Activated CD4-positive, alpha-beta T cell treated with anti-CD3 and anti-CD28 coated beads, Interleukin-2, amount 10 ng/mL, durations not matched to agents 7 days and 5 days (primary cell): ENCODE results near the gene PCIF1. TPM values are rescaled to one million over a fixed set of nuclear protein-coding genes. Genes with fewer than 3 reads are reported as not detected.
"Not testable (repeated sequence)": the region's sequence is repeated elsewhere in the genome, so short reads cannot be mapped to it uniquely, and the experiment has no call there.

ENCODE experiments used
- CTCF ChIA-PET: fragments of 350-600 bp; sonication (Branson Sonifier 250); formaldehyde crosslinking; loops from one replicate; lab custom pipeline; 2021; ENCODE audit warnings: antibody characterized with exemption; lab: Charles Lee
- POLR2A ChIA-PET: fragments of 350-600 bp; sonication (Branson Sonifier 250); formaldehyde crosslinking; loops from one replicate; lab custom pipeline; 2021; ENCODE audit warnings: antibody characterized with exemption; lab: Charles Lee
- DNase-seq: peaks from one replicate; pipeline ENCODE4 v3.0.0-alpha.2; 2020
- H3K27ac Mint-ChIP-seq: one replicate; pipeline ENCODE4 v1.8.0; 2021; ENCODE audit warnings: mild to moderate bottlenecking, moderate library complexity, mixed read lengths
- H3K27me3 Mint-ChIP-seq: one replicate; pipeline ENCODE4 v1.8.0; 2021; ENCODE audit warnings: mixed read lengths
- H3K36me3 Mint-ChIP-seq: one replicate; pipeline ENCODE4 v1.8.0; 2021; ENCODE audit warnings: low read depth, mixed read lengths
- H3K4me1 Mint-ChIP-seq: one replicate; pipeline ENCODE4 v1.8.0; 2021; ENCODE audit warnings: mixed read lengths
- H3K4me3 Mint-ChIP-seq: one replicate; pipeline ENCODE4 v1.8.0; 2021; ENCODE audit warnings: mild to moderate bottlenecking, moderate library complexity, mixed read lengths
- H3K9me3 Mint-ChIP-seq: one replicate; pipeline ENCODE4 v1.8.0; 2021; ENCODE audit warnings: mixed read lengths
- total RNA-seq, 2 experiments: library from RNA; stranded (reverse); gene quantifications; one replicate each; pipeline ENCODE4 v1.2.3, GENCODE V29; 2021

Gene PCIF1
- total RNA-seq, 2 experiments from 2014 or later = 44.0 to 44.6 TPM

- no peak for DNase-seq
- Mint-ChIP-seq H3K4me3 (no peak overlapping the region), H3K4me1 (peaks cover 31% of the 10 kb centered on the region), H3K27ac (no peak overlapping the region), H3K9me3 (no peaks in the 10 kb centered on the region), H3K27me3 (no peaks in the 10 kb centered on the region), H3K36me3 (peaks cover 8% of the 10 kb centered on the region)
- ChIA-PET CTCF (interaction anchor here (0.7 kb wide), 1 partner anchor 75 kb away, joined by 3 read pairs; no protein-coding TSS in a partner anchor), POLR2A (no interaction called here)
Observed at GRCh38 chr20:45894797-45895196, 39.7 kb upstream of the PCIF1 start.

- DNase-seq = no peak
- no peaks in the 10 kb centered on the region for H3K9me3 Mint-ChIP-seq
- no peak overlapping the region for H3K27ac Mint-ChIP-seq
- ChIA-PET POLR2A (no interaction called here), CTCF (interaction anchor here (0.7 to 2.5 kb wide), 6 partner anchors 8 to 63 kb away, joined by 3 to 7 read pairs (median 3); partner anchors contain the start of gene SNX21)
- H3K4me3 Mint-ChIP-seq = no peak overlapping the region
- H3K36me3 Mint-ChIP-seq = peaks cover 8% of the 10 kb centered on the region
- H3K4me1 Mint-ChIP-seq = peaks cover 21% of the 10 kb centered on the region
- H3K27me3 Mint-ChIP-seq = no peaks in the 10 kb centered on the region
Observed at GRCh38 chr20:45896641-45897161, 37.8 kb upstream of the PCIF1 start.

GRCh38 chr20:45897289-45897688 is 37.2 kb upstream of the PCIF1 start:
- H3K4me1 Mint-ChIP-seq = peaks cover 15% of the 10 kb centered on the region
- no peaks in the 10 kb centered on the region for H3K9me3 Mint-ChIP-seq
- no peak overlapping the region for H3K4me3 Mint-ChIP-seq
- no peak overlapping the region for H3K27ac Mint-ChIP-seq
- DNase-seq = no peak
- ChIA-PET CTCF (interaction anchor here (0.6 to 2.5 kb wide), 5 partner anchors 9 to 86 kb away, joined by 3 to 7 read pairs (median 3); no protein-coding TSS in a partner anchor), POLR2A (no interaction called here)
- H3K36me3 Mint-ChIP-seq = peaks cover 8% of the 10 kb centered on the region
- H3K27me3 Mint-ChIP-seq = no peaks in the 10 kb centered on the region

- Mint-ChIP-seq H3K36me3 (peaks cover 8% of the 10 kb centered on the region), H3K27me3 (no peaks in the 10 kb centered on the region), H3K9me3 (no peaks in the 10 kb centered on the region), H3K4me1 (peaks cover 11% of the 10 kb centered on the region), H3K4me3 (no peak overlapping the region), H3K27ac (no peak overlapping the region)
- ChIA-PET POLR2A (no interaction called here), CTCF (interaction anchor here (0.6 to 2.5 kb wide), 5 partner anchors 8 to 86 kb away, joined by 3 to 7 read pairs (median 5); no protein-coding TSS in a partner anchor)
- no peak for DNase-seq
Observed at GRCh38 chr20:45897692-45898091, 36.8 kb upstream of the PCIF1 start.

GRCh38 chr20:45898285-45898684 is 36.2 kb upstream of the PCIF1 start:
- no peaks in the 10 kb centered on the region for H3K9me3 Mint-ChIP-seq
- no peak overlapping the region for H3K4me3 Mint-ChIP-seq
- no peak overlapping the region for H3K27ac Mint-ChIP-seq
- peaks cover 7% of the 10 kb centered on the region for H3K4me1 Mint-ChIP-seq
- ChIA-PET POLR2A (no interaction called here), CTCF (interaction anchor here (1.4 to 2.5 kb wide), 5 partner anchors 8 to 35 kb away, joined by 3 to 7 read pairs (median 4); partner anchors contain the start of gene ZSWIM1)
- H3K27me3 Mint-ChIP-seq = no peaks in the 10 kb centered on the region
- DNase-seq = no peak
- peaks cover 8% of the 10 kb centered on the region for H3K36me3 Mint-ChIP-seq

- H3K4me1 Mint-ChIP-seq = peaks cover 2% of the 10 kb centered on the region
- H3K36me3 Mint-ChIP-seq = peaks cover 3% of the 10 kb centered on the region
- ChIA-PET POLR2A (no interaction called here), CTCF (interaction anchor here (0.7 to 1.9 kb wide), 7 partner anchors 9 to 75 kb away, joined by 3 to 8 read pairs (median 4); partner anchors contain the start of gene ZSWIM1)
- no peak for DNase-seq
- no peak overlapping the region for H3K27ac Mint-ChIP-seq
- no peaks in the 10 kb centered on the region for H3K9me3 Mint-ChIP-seq
- no peak overlapping the region for H3K4me3 Mint-ChIP-seq
- H3K27me3 Mint-ChIP-seq = no peaks in the 10 kb centered on the region
Observed at GRCh38 chr20:45899046-45899835, 35.2 kb upstream of the PCIF1 start.

GRCh38 chr20:45901332-45901731 is 33.2 kb upstream of the PCIF1 start:
- POLR2A ChIA-PET, H3K4me1 Mint-ChIP-seq, H3K4me3 Mint-ChIP-seq, H3K27me3 Mint-ChIP-seq, H3K27ac Mint-ChIP-seq, H3K9me3 Mint-ChIP-seq, H3K36me3 Mint-ChIP-seq, DNase-seq: not testable (repeated sequence)
- CTCF ChIA-PET = interaction anchor here (1.9 kb wide), 1 partner anchor 8 kb away, joined by 8 read pairs; no protein-coding TSS in a partner anchor

- no peaks in the 10 kb centered on the region for H3K27me3 Mint-ChIP-seq
- no peak for DNase-seq
- CTCF ChIA-PET = no interaction called here
- no peak overlapping the region for H3K4me3 Mint-ChIP-seq
- H3K36me3 Mint-ChIP-seq = no peaks in the 10 kb centered on the region
- no peak overlapping the region for H3K27ac Mint-ChIP-seq
- POLR2A ChIA-PET = no interaction called here
- no peaks in the 10 kb centered on the region for H3K9me3 Mint-ChIP-seq
- H3K4me1 Mint-ChIP-seq = no peaks in the 10 kb centered on the region
Observed at GRCh38 chr20:45902199-45902701, 32.2 kb upstream of the PCIF1 start.

GRCh38 chr20:45904583-45905504 is 29.6 kb upstream of the PCIF1 start:
- Mint-ChIP-seq H3K4me3 (no peak overlapping the region), H3K9me3 (no peaks in the 10 kb centered on the region), H3K36me3 (no peaks in the 10 kb centered on the region), H3K27ac (no peak overlapping the region), H3K4me1 (no peaks in the 10 kb centered on the region), H3K27me3 (no peaks in the 10 kb centered on the region)
- no peak for DNase-seq
- CTCF ChIA-PET = interaction anchor here (1.4 to 2.0 kb wide), 4 partner anchors 8 to 17 kb away, joined by 4 to 5 read pairs (median 4); partner anchors contain the start of genes CTSA, NEURL2 and SPATA25
- POLR2A ChIA-PET = no interaction called here

GRCh38 chr20:45905505-45906079 is 28.9 kb upstream of the PCIF1 start:
- Mint-ChIP-seq H3K9me3 (no peaks in the 10 kb centered on the region), H3K4me3 (no peak overlapping the region), H3K4me1 (peaks cover 2% of the 10 kb centered on the region), H3K27ac (no peak overlapping the region), H3K27me3 (peaks cover under 1% of the 10 kb centered on the region), H3K36me3 (no peaks in the 10 kb centered on the region)
- POLR2A ChIA-PET = no interaction called here
- DNase-seq = no peak
- CTCF ChIA-PET = interaction anchor here (1.4 to 2.0 kb wide), 3 partner anchors 9 to 18 kb away, joined by 4 to 5 read pairs (median 5); partner anchors contain the start of genes CTSA, NEURL2 and SPATA25

GRCh38 chr20:45907219-45907948 is 27.1 kb upstream of the PCIF1 start:
- POLR2A ChIA-PET = interaction anchor here (0.7 kb wide), 1 partner anchor 36 kb away, joined by 3 read pairs; no protein-coding TSS in a partner anchor

More at GRCh38 chr20:45907219-45907948, 27.1 kb upstream of the PCIF1 start:
- no peak overlapping the region for H3K27ac Mint-ChIP-seq
- no peaks in the 10 kb centered on the region for H3K36me3 Mint-ChIP-seq
- H3K4me3 Mint-ChIP-seq = no peak overlapping the region
- peaks cover 9% of the 10 kb centered on the region for H3K27me3 Mint-ChIP-seq
- CTCF ChIA-PET = interaction anchor here (0.7 to 2.2 kb wide), 3 partner anchors 9 to 21 kb away, joined by 4 to 5 read pairs (median 4); no protein-coding TSS in a partner anchor
- DNase-seq = no peak
- peaks cover 17% of the 10 kb centered on the region for H3K4me1 Mint-ChIP-seq
- no peaks in the 10 kb centered on the region for H3K9me3 Mint-ChIP-seq
